Neuronal stem cell (in vitro differentiated cells): ENCODE results near the gene TMEM234.

Source experiments
- DNase-seq: peaks from one replicate; pipeline ENCODE4 v3.0.0-alpha.2; 2013; ENCODE audit warnings: low spot score
- H2AFZ ChIP-seq: one replicate; pipeline ENCODE4 v1.6.1; 2013; ENCODE audit warnings: mild to moderate bottlenecking, low read length, inconsistent platforms
- H2AK5ac ChIP-seq: 2 replicates; pipeline ENCODE4 v1.6.1; 2013; ENCODE audit warnings: low read depth, mild to moderate bottlenecking, inconsistent platforms, low read length, moderate library complexity, mixed read lengths
- H2BK120ac ChIP-seq: 2 replicates; pipeline ENCODE4 v1.6.1; 2013; ENCODE audit warnings: low read depth, mild to moderate bottlenecking, inconsistent platforms, low read length, moderate library complexity, mixed read lengths
- H2BK12ac ChIP-seq: one replicate; pipeline ENCODE4 v1.6.1; 2013; ENCODE audit warnings: low read length, inconsistent platforms
- H2BK15ac ChIP-seq: 2 replicates; pipeline ENCODE4 v1.6.1; 2013; ENCODE audit warnings: mild to moderate bottlenecking, low read length, inconsistent platforms, mixed read lengths
- H2BK5ac ChIP-seq: one replicate; pipeline ENCODE4 v1.6.1; 2013; ENCODE audit warnings: inconsistent platforms, mild to moderate bottlenecking, low read length, moderate library complexity
- H3K14ac ChIP-seq: one replicate; pipeline ENCODE4 v1.6.1; 2013; ENCODE audit warnings: low read length, inconsistent platforms
- H3K18ac ChIP-seq: 2 replicates; pipeline ENCODE4 v1.6.1; 2013; ENCODE audit warnings: low read length, inconsistent platforms
- H3K23ac ChIP-seq: 2 replicates; pipeline ENCODE4 v1.6.1; 2013; ENCODE audit warnings: low read depth, mild to moderate bottlenecking, mixed read lengths, low read length, inconsistent platforms; ENCODE audit not compliant: poor library complexity
- H3K27ac ChIP-seq: replicated peaks from 3 replicates; pipeline ENCODE4 v1.5.1; 2013; ENCODE audit warnings: low read length, inconsistent platforms
- H3K27me3 ChIP-seq, 3 experiments: 2 replicates each; pipeline ENCODE4 v1.6.1; 2013; ENCODE audit warnings: low read length in 3 of 3, mild to moderate bottlenecking in 2 of 3, inconsistent platforms in 1 of 3, low read depth in 1 of 3, mixed read lengths in 1 of 3, moderate library complexity in 1 of 3; ENCODE audit not compliant: control insufficient read depth in 3 of 3, insufficient read depth in 3 of 3
- H3K36me3 ChIP-seq, 2 donors: replicated peaks in 1 of 2; 2 replicates each; pipeline ENCODE4 v1.6.1; 2013; ENCODE audit warnings: low read length in 2 of 2; ENCODE audit not compliant: control insufficient read depth in 2 of 2, insufficient read depth in 2 of 2
- H3K4ac ChIP-seq: 2 replicates; pipeline ENCODE4 v1.6.1; 2013; ENCODE audit warnings: inconsistent platforms, mild to moderate bottlenecking, low read length, moderate library complexity
- H3K4me1 ChIP-seq, 2 donors: 1 replicate in 1 of 2; 2 replicates in 1 of 2; pipeline ENCODE4 v1.6.1; 2013; ENCODE audit warnings: low read length in 2 of 2, low read depth in 1 of 2; ENCODE audit not compliant: control insufficient read depth in 2 of 2, insufficient read depth in 1 of 2
- H3K4me2 ChIP-seq: one replicate; pipeline ENCODE4 v1.6.1; 2013; ENCODE audit warnings: mild to moderate bottlenecking, low read length, inconsistent platforms; ENCODE audit not compliant: insufficient read depth, poor library complexity, severe bottlenecking
- H3K4me3 ChIP-seq, 2 donors: 2 replicates each; pipeline ENCODE4 v1.5.1; 2013; ENCODE audit warnings: low read length in 2 of 2, mild to moderate bottlenecking in 2 of 2, inconsistent platforms in 1 of 2, moderate library complexity in 1 of 2
- H3K79me1 ChIP-seq: one replicate; pipeline ENCODE4 v1.6.1; 2013; ENCODE audit warnings: low read depth, mild to moderate bottlenecking, inconsistent platforms, low read length, moderate library complexity
- H3K9ac ChIP-seq: one replicate; pipeline ENCODE4 v1.6.1; 2013; ENCODE audit warnings: mild to moderate bottlenecking, low read depth, low read length, inconsistent platforms; ENCODE audit not compliant: poor library complexity
- H3K9me3 ChIP-seq, 2 donors: replicated peaks in 1 of 2; 2 replicates each; pipeline versions ENCODE3 to v1.6.1; 2013; ENCODE audit warnings: low read length in 2 of 2, mild to moderate bottlenecking in 2 of 2, inconsistent platforms in 1 of 2, low read depth in 1 of 2, mixed read lengths in 1 of 2, moderate library complexity in 1 of 2; ENCODE audit not compliant: control insufficient read depth in 2 of 2, insufficient read depth in 1 of 2
- H4K8ac ChIP-seq: one replicate; pipeline ENCODE4 v1.6.1; 2013; ENCODE audit warnings: low read depth, mild to moderate bottlenecking, inconsistent platforms, low read length, moderate library complexity
- H4K91ac ChIP-seq: one replicate; pipeline ENCODE4 v1.6.1; 2013; ENCODE audit warnings: low read length, low read depth, mild to moderate bottlenecking, inconsistent platforms; ENCODE audit not compliant: poor library complexity
- WGBS, 2 donors: extraction: QIAGEN DNeasy Blood & Tissue Kit; methylation state at CpG; one replicate each; pipeline ENCODE4 v1.1.7; 2013; ENCODE audit warnings: missing lambda C conversion rate in 2 of 2, mixed read lengths in 1 of 2; ENCODE audit not compliant: insufficient read length in 2 of 2, insufficient replicate concordance in 1 of 2; ENCODE audit errors: extremely low coverage in 2 of 2; 5-methylcytosine and 5-hydroxymethylcytosine counted together

TMEM234 gene

DNA sequence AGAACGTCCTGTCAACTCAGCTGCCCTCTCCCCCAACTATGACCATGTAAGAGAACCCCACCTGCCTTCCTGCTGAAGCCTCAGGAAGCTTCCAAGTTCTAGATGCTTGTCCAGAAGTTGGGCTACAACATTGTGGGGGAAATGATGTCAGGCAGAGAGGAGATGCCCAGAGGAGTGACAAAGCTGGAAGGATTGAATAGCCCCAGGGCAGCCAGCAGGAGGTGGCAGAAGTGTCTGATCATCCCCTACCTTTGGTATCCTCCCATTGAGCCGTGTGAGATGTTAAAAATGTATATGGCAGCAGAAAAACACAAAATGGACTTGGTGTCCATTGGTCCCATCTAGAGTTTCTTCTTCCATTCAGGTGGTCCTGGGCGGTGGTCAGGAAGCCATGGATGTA, 6.6 kb upstream of the TMEM234 start:
- Histone ChIP-seq H3K4me2 (no peak overlapping the region), H3K18ac (no peak overlapping the region), H3K36me3 (peaks cover 38 to 82% of the 10 kb centered on the region in 2 donors), H3K14ac (no peak overlapping the region), H3K27ac (no peak overlapping the region), H2BK5ac (no peak overlapping the region), H2BK15ac (no peak overlapping the region), H4K91ac (no peak overlapping the region), H3K4ac (no peak overlapping the region), H3K79me1 (no peaks in the 10 kb centered on the region), H2BK120ac (no peak overlapping the region), H4K8ac (no peak overlapping the region), H3K9ac (no peak overlapping the region), H3K4me1 (peaks cover 0 to 2% of the 10 kb centered on the region in 2 donors), H2AK5ac (no peak overlapping the region), H3K23ac (no peak overlapping the region), H3K9me3 (no peaks in the 10 kb centered on the region), H2BK12ac (no peak overlapping the region), H3K4me3 (no peak overlapping the region), H3K27me3 (no peaks in the 10 kb centered on the region), H2AFZ (no peak overlapping the region)
- no peak for DNase-seq
- WGBS, 2 donors = no CpG with 5 or more reads among the region's 3 CpGs

DNA sequence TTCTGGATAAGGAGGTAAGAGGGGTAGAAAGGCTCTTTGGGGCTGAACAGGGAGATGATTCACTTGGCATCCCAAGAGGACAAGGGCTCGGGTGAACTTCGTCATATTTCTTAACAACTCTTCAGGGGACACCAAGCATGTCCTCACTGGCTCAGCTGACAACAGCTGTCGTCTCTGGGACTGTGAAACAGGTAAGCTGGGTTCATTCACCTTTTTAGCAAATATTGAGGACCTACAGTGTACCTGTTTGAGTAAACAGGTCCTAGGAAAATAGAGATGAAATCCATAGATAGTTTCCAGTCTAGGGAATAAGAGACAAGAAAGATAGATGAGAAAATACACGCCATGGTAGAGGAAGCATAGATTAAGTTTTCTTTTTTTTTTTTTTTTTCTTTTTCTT, 2.1 kb upstream of the TMEM234 start:
- H3K9me3 ChIP-seq = no peaks in the 10 kb centered on the region
- no peak overlapping the region for H2BK5ac ChIP-seq
- no peak overlapping the region for H2AK5ac ChIP-seq
- H3K4me3 ChIP-seq = no peak overlapping the region
- WGBS, 2 donors = no CpG with 5 or more reads among the region's 4 CpGs
- H4K8ac ChIP-seq = no peak overlapping the region
- H3K23ac ChIP-seq = no peak overlapping the region
- no peak overlapping the region for H2BK15ac ChIP-seq
- H3K27ac ChIP-seq = no peak overlapping the region
- no peak overlapping the region for H3K4ac ChIP-seq
- peaks cover 35 to 63% of the 10 kb centered on the region in 2 donors for H3K36me3 ChIP-seq
- no peak overlapping the region for H2BK120ac ChIP-seq
- H2AFZ ChIP-seq = no peak overlapping the region
- peaks cover 2% of the 10 kb centered on the region for H3K79me1 ChIP-seq
- no peak overlapping the region for H3K14ac ChIP-seq
- no peak overlapping the region for H2BK12ac ChIP-seq
- H3K9ac ChIP-seq = no peak overlapping the region
- no peaks in the 10 kb centered on the region for H3K27me3 ChIP-seq
- no peak overlapping the region for H4K91ac ChIP-seq
- H3K18ac ChIP-seq = no peak overlapping the region
- DNase-seq = no peak
- H3K4me1 ChIP-seq = peaks cover 10 to 15% of the 10 kb centered on the region in 2 donors
- H3K4me2 ChIP-seq = no peak overlapping the region

DNA sequence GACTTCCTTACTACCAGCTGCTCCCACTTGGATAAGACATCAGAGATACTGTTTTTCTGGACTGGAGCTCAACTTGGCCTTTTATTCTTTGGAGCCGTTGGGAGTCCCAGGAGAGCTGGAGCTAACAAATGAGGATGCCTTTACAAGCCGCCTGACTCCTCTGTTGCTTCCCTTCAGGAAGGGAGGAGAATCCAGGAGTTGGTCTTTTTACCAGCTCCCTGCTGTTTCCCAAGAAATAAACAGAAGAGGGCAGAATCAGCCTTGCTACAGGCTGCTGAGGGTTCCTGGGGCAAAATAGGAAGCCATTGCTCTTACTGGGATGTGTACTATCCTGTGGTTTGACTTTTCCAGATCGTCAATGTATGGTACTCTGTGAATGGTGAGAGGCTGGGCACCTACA, 1.5 kb upstream of the TMEM234 start:
- Histone ChIP-seq H3K4me1 (peaks cover 10 to 15% of the 10 kb centered on the region in 2 donors), H4K8ac (no peak overlapping the region), H3K36me3 (peaks cover 30 to 58% of the 10 kb centered on the region in 2 donors), H2BK15ac (no peak overlapping the region), H3K23ac (no peak overlapping the region), H3K9me3 (no peaks in the 10 kb centered on the region), H3K4me3 (peak overlapping the region in 1 of 2 donors; percentile 28), H2BK5ac (no peak overlapping the region), H3K9ac (no peak overlapping the region), H3K4ac (no peak overlapping the region), H2BK120ac (no peak overlapping the region), H3K27ac (no peak overlapping the region), H3K14ac (no peak overlapping the region), H2AFZ (no peak overlapping the region), H2BK12ac (no peak overlapping the region), H2AK5ac (no peak overlapping the region), H3K27me3 (no peaks in the 10 kb centered on the region), H3K18ac (no peak overlapping the region), H3K4me2 (no peak overlapping the region), H4K91ac (no peak overlapping the region), H3K79me1 (peaks cover 2% of the 10 kb centered on the region)
- no CpG with 5 or more reads among the region's 3 CpGs for WGBS, 2 donors
- DNase-seq = no peak

DNA sequence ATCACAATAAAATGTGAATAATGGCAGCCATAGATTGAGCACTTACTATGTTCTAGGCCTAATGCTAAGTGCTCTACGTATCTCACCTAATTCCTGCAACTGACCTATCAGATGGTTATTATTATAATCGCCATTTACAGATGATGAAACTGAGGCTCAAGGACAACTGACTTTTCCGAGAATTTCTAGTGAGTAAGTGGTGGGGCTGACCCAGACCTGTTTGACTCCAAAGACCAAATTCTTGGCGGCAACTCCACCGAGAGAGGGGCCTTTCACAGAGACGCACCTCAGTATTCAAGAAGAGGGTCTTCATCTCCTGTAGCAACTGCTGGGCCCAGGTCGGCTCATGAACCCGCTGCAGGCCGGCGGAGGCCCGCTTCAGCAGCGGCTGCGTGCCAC, 573 bp downstream of the TMEM234 start:
- peaks cover 10 to 15% of the 10 kb centered on the region in 2 donors for H3K4me1 ChIP-seq
- H3K79me1 ChIP-seq = peaks cover 2% of the 10 kb centered on the region
- H3K4ac ChIP-seq = no peak overlapping the region
- no peak overlapping the region for H3K27ac ChIP-seq
- no peak overlapping the region for H2AK5ac ChIP-seq
- peak overlapping the region; percentile 66 for H3K4me2 ChIP-seq
- H3K14ac ChIP-seq = no peak overlapping the region
- WGBS, 2 donors = no CpG with 5 or more reads among the region's 13 CpGs
- no peak overlapping the region for H4K91ac ChIP-seq
- H2BK120ac ChIP-seq = no peak overlapping the region
- H3K36me3 ChIP-seq = peaks cover 23 to 51% of the 10 kb centered on the region in 2 donors
- H3K27me3 ChIP-seq = no peaks in the 10 kb centered on the region
- H3K9me3 ChIP-seq = no peaks in the 10 kb centered on the region
- peak overlapping the region; percentile 98 for H2AFZ ChIP-seq
- no peak for DNase-seq
- H2BK12ac ChIP-seq = no peak overlapping the region
- no peak overlapping the region for H2BK15ac ChIP-seq
- H2BK5ac ChIP-seq = no peak overlapping the region
- H3K4me3 ChIP-seq = peak overlapping the region; percentile 84 to 97
- peak overlapping the region; percentile 25 for H3K23ac ChIP-seq
- no peak overlapping the region for H4K8ac ChIP-seq
- H3K9ac ChIP-seq = peak overlapping the region; percentile 78
- H3K18ac ChIP-seq = peak overlapping the region; percentile 69
